ACHN (cell line): ENCODE results near the gene UBE2S.
A peak's percentile ranks its signal among the peaks of the same experiment; 100 is the strongest.
"Not testable (repeated sequence)": the region's sequence is repeated elsewhere in the genome, so short reads cannot be mapped to it uniquely, and the experiment has no call there.

Experiments used
- DNase-seq: peaks from one replicate; pipeline ENCODE4 v3.0.0-alpha.2; 2015
- in situ Hi-C: cut with HindIII; loops from 2 replicates; pipeline ENCODE4 v1.10.0; 2017; ENCODE audit warnings: low sequenced_read_pairs, low pct_ligation_motif_present, low pct_unique_long_range_greater_than_20kb

UBE2S gene

GRCh38 chr19:55409179-55409578 lies 1.6 kb upstream of the UBE2S start:
- in situ Hi-C loops, DNase-seq: not testable (repeated sequence)

- DNase-seq, result no peak
- in situ Hi-C loops, result no loop called here
Measured at GRCh38 chr19:55408533-55408872, 915 bp upstream of the UBE2S start.

GRCh38 chr19:55407800-55408532 lies 378 bp upstream of the UBE2S start:
- peak; percentile 98 for DNase-seq
- in situ Hi-C loops, result no loop called here

GRCh38 chr19:55406826-55407549 lies 600 bp downstream of the UBE2S start:
- in situ Hi-C loops, result no loop called here
- no peak for DNase-seq

- in situ Hi-C loops, result no loop called here
- DNase-seq, result no peak
Measured at GRCh38 chr19:55406091-55406825, 1.3 kb downstream of the UBE2S start.

GRCh38 chr19:55405638-55406037 lies 1.9 kb downstream of the UBE2S start:
- in situ Hi-C loops, result no loop called here
- no peak for DNase-seq

GRCh38 chr19:55402509-55402908 lies 5.1 kb downstream of the UBE2S start:
- DNase-seq, result no peak
- in situ Hi-C loops, result no loop called here

GRCh38 chr19:55401390-55401789 lies 6.2 kb downstream of the UBE2S start:
- DNase-seq, in situ Hi-C loops: not testable (repeated sequence)

- in situ Hi-C loops, result no loop called here
Measured at GRCh38 chr19:55400281-55401087, 7.1 kb downstream of the UBE2S start.

GRCh38 chr19:55398200-55398925 lies 9.2 kb downstream of the UBE2S start:
- DNase-seq, result no peak
- in situ Hi-C loops, result no loop called here

More at GRCh38 chr19:55400281-55401087, 7.1 kb downstream of the UBE2S start:
- no peak for DNase-seq

GRCh38 chr19:55392820-55393761 lies 14.5 kb downstream of the UBE2S start:
- in situ Hi-C loops, result no loop called here
- DNase-seq, result no peak

- no peak for DNase-seq
- in situ Hi-C loops, result no loop called here
Measured at GRCh38 chr19:55391702-55392615, 15.6 kb downstream of the UBE2S start.

- in situ Hi-C loops, result no loop called here
- no peak for DNase-seq
Measured at GRCh38 chr19:55391191-55391670, 16.4 kb downstream of the UBE2S start.

- no peak for DNase-seq
- in situ Hi-C loops, result no loop called here
Measured at GRCh38 chr19:55390461-55390880, 17.1 kb downstream of the UBE2S start.

GRCh38 chr19:55389386-55390317 lies 17.9 kb downstream of the UBE2S start:
- no peak for DNase-seq
- in situ Hi-C loops, result no loop called here
